Measurements from ENCODE around the gene ASIC3.

DNA sequence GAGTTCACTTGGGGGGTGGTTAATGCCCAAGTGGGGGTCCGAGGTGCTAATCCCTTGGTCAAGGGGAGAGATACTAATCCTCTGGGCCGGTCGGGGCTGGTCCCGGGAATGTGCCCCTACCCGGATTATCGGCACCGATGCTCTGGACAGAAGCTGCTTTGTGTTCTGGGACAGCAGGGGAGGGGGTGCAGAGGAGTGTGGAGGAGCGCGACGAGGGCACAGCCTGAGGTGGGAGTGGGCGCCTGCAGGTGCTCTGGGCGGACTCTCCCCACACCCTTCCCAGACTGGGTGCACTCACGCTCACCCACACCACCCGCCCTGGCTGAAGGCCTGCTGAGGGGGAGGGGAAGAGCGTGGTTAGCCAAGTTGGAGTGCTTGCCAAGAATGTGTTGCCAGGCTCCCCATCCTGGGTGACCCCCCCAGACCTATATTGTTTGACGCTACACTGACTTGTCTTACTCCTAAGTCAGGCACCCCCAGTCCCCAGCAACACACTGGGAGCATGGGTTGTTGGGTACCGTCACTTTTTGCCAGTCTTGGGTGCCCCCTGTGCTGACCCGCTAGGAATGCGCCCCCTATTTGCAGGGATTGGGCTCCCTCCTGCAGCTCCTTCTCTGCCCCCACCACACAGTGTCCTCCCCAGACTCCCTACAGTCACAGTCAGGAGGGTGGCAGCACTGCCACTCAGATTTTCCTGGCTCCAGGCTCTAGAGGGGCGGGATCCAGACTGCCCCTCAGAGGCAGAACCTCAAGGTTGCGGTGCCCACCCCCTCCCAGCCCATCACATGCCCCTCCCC lies 12.3 kb downstream of the ASIC3 start:
- no peak for TF ChIP-seq YY1 (IDR thresholded peaks at IDR 0.05; ENCODE audit: insufficient read depth, insufficient read length)
- no peak for TF ChIP-seq ZNF274 (IDR thresholded peaks at IDR 0.05; ENCODE audit: low read depth, low read length)
- TF ChIP-seq SUZ12 (IDR thresholded peaks at IDR 0.05; ENCODE audit: extremely low read depth, insufficient read depth, insufficient read length): no peak

Measured in NT2/D1 (cell line).